Thoracic aorta (tissue), 2 donors: Measurements from ENCODE around the gene AOX1. TPM values are rescaled to one million over a fixed set of nuclear protein-coding genes. Genes with fewer than 3 reads are reported as not detected.
"Not testable (repeated sequence)": the region's sequence is repeated elsewhere in the genome, so short reads cannot be mapped to it uniquely, and the experiment has no call there.

Source experiments
- ATAC-seq: fragments of 150-250 bp; one replicate; pipeline ENCODE4 v1.8.0; 2017; ENCODE audit warnings: low read depth; ENCODE audit not compliant: insufficient number of reproducible peaks, low FRiP score
- DNase-seq: peaks from one replicate; pipeline ENCODE4 v3.0.0-alpha.2; 2020; ENCODE audit warnings: low spot score
- H3K27ac ChIP-seq, 2 donors: fragments of 200-600 bp; sonication (generic); 1 replicate in 1 of 2; 2 replicates in 1 of 2; pipeline ENCODE4 v1.5.1; 2016; ENCODE audit warnings: mild to moderate bottlenecking in 2 of 2, moderate library complexity in 2 of 2
- H3K27me3 ChIP-seq: fragments of 200-600 bp; sonication (generic); replicated peaks from 2 replicates; pipeline ENCODE4 v1.6.0; 2016; ENCODE audit warnings: mild to moderate bottlenecking; ENCODE audit not compliant: insufficient read depth
- H3K36me3 ChIP-seq: fragments of 200-600 bp; sonication (generic); one replicate; pipeline ENCODE4 v1.5.1; 2016
- H3K4me1 ChIP-seq, 2 donors: fragments of 200-600 bp; sonication (generic); 1 replicate in 1 of 2; 2 replicates in 1 of 2; pipeline versions ENCODE4 v1.5.1 to v1.6.0; 2016; ENCODE audit warnings: low read depth in 2 of 2, mild to moderate bottlenecking in 1 of 2; ENCODE audit not compliant: control insufficient read depth in 1 of 2
- H3K4me3 ChIP-seq: fragments of 200-600 bp; sonication (generic); 2 replicates; pipeline ENCODE4 v1.5.1; 2016; ENCODE audit warnings: mild to moderate bottlenecking
- H3K9me3 ChIP-seq: fragments of 200-600 bp; sonication (generic); 2 replicates; pipeline ENCODE4 v1.5.1; 2016
- CTCF ChIP-seq: fragments of 200-600 bp; sonication (generic); IDR thresholded peaks from one replicate; pipeline ENCODE4 v1.5.1; 2019; ENCODE audit warnings: antibody characterized with exemption
- total RNA-seq, 2 donors: library from RNA; depleted of rRNA; stranded (reverse); fragments of >200 nt; gene quantifications; one replicate each; pipeline versions ENCODE4 v1.1.0 to v1.2.3, GENCODE V29; 2016

AOX1 gene
- total RNA-seq, 2 donors from 2014 or later: 56.1 to 69.9 TPM

GRCh38 chr2:200679127-200679526, 93.3 kb downstream of the AOX1 start:
- H3K4me3 ChIP-seq: no peak overlapping the region
- peaks cover 10 to 30% of the 10 kb centered on the region in 2 donors for H3K4me1 ChIP-seq
- no peak for ATAC-seq
- no peak for DNase-seq
- no peak for TF ChIP-seq CTCF
- no peaks in the 10 kb centered on the region for H3K36me3 ChIP-seq
- no peaks in the 10 kb centered on the region for H3K27me3 ChIP-seq
- no peaks in the 10 kb centered on the region for H3K9me3 ChIP-seq
- no peak overlapping the region for H3K27ac ChIP-seq

GRCh38 chr2:200679535-200679934, 93.7 kb downstream of the AOX1 start:
- H3K27ac ChIP-seq: no peak overlapping the region
- no peak for ATAC-seq
- no peak for DNase-seq
- H3K4me3 ChIP-seq: no peak overlapping the region
- no peaks in the 10 kb centered on the region for H3K36me3 ChIP-seq
- H3K4me1 ChIP-seq: peaks cover 10 to 30% of the 10 kb centered on the region in 2 donors
- no peaks in the 10 kb centered on the region for H3K27me3 ChIP-seq
- no peak for TF ChIP-seq CTCF
- H3K9me3 ChIP-seq: no peaks in the 10 kb centered on the region

GRCh38 chr2:200681697-200682096, 95.9 kb downstream of the AOX1 start:
- DNase-seq: no peak
- H3K27me3 ChIP-seq: no peaks in the 10 kb centered on the region
- no peak for ATAC-seq
- H3K27ac ChIP-seq: no peak overlapping the region
- no peak overlapping the region for H3K4me3 ChIP-seq
- no peaks in the 10 kb centered on the region for H3K36me3 ChIP-seq
- H3K4me1 ChIP-seq: peaks cover 10 to 24% of the 10 kb centered on the region in 2 donors
- no peak for TF ChIP-seq CTCF
- no peaks in the 10 kb centered on the region for H3K9me3 ChIP-seq

- H3K36me3 ChIP-seq, H3K27me3 ChIP-seq, H3K27ac ChIP-seq, ATAC-seq, DNase-seq, H3K9me3 ChIP-seq, H3K4me3 ChIP-seq: not testable (repeated sequence)
- H3K4me1 ChIP-seq: peaks cover 10 to 24% of the 10 kb centered on the region in 2 donors
Measured at GRCh38 chr2:200682407-200682806, 96.6 kb downstream of the AOX1 start.

GRCh38 chr2:200687922-200688920, 102.4 kb downstream of the AOX1 start:
- H3K27ac ChIP-seq: no peak overlapping the region
- no peaks in the 10 kb centered on the region for H3K36me3 ChIP-seq
- DNase-seq: no peak
- TF ChIP-seq CTCF: no peak
- no peak overlapping the region for H3K4me3 ChIP-seq
- no peaks in the 10 kb centered on the region for H3K9me3 ChIP-seq
- no peaks in the 10 kb centered on the region for H3K4me1 ChIP-seq
- H3K27me3 ChIP-seq: no peaks in the 10 kb centered on the region
- ATAC-seq: no peak
